Loucy (cell line): ENCODE results near the gene SNRPF.

Experiments
- EZH2phosphoT487 ChIP-seq: fragments of 200-600 bp; IDR thresholded peaks from 2 replicates; pipeline ENCODE4 v1.6.1; 2018; ENCODE audit warnings: antibody characterized with exemption, mild to moderate bottlenecking, moderate library complexity, borderline replicate concordance
- TF ChIP-seq, protein P1 (sequence below): fragments of 200-600 bp; sonication (generic); conservative IDR thresholded peaks from 2 replicates; pipeline ENCODE4 v1.5.1; 2014; ENCODE audit warnings: mild to moderate bottlenecking, antibody characterized with exemption, low read length

DNA sequence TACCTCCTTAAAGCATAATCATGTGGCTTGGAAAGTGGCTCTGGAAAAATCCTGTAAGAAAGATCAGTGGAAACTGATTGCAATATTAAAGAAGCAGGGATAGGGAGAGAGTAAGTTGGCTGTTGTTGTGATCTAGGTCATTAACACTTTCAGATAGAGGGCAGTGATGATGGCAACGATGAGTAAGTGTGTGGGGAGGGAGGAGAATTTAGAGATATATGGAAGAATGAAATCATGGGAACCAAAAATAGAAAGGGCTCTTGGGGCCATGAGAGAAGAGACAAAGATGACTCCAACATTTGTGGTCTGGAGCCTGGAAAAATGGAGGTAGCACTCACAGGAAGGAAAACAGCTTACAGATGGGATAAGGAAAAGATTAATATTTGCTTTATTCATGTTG lies 23.3 kb downstream of the SNRPF start:
- TF ChIP-seq, protein P1, sequence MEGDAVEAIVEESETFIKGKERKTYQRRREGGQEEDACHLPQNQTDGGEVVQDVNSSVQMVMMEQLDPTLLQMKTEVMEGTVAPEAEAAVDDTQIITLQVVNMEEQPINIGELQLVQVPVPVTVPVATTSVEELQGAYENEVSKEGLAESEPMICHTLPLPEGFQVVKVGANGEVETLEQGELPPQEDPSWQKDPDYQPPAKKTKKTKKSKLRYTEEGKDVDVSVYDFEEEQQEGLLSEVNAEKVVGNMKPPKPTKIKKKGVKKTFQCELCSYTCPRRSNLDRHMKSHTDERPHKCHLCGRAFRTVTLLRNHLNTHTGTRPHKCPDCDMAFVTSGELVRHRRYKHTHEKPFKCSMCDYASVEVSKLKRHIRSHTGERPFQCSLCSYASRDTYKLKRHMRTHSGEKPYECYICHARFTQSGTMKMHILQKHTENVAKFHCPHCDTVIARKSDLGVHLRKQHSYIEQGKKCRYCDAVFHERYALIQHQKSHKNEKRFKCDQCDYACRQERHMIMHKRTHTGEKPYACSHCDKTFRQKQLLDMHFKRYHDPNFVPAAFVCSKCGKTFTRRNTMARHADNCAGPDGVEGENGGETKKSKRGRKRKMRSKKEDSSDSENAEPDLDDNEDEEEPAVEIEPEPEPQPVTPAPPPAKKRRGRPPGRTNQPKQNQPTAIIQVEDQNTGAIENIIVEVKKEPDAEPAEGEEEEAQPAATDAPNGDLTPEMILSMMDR: no peak
- TF ChIP-seq EZH2phosphoT487: no peak
